ENCODE results near the gene APBB2.
"Not testable (repeated sequence)": the region's sequence is repeated elsewhere in the genome, so short reads cannot be mapped to it uniquely, and the experiment has no call there.

APBB2 gene

GRCh38 chr4:41015016-41015675, 199.2 kb downstream of the APBB2 start:
- Histone ChIP-seq H3K27me3 (ENCODE audit: control insufficient read depth, insufficient read depth, low read length) (no peaks in the 10 kb centered on the region), H3K4me1 (ENCODE audit: control insufficient read depth, insufficient read depth, low read length) (peaks cover 4% of the 10 kb centered on the region)

GRCh38 chr4:41014158-41014557, 200.2 kb downstream of the APBB2 start:
- Histone ChIP-seq H3K27me3 (ENCODE audit: control insufficient read depth, insufficient read depth, low read length) (no peaks in the 10 kb centered on the region), H3K4me3 (ENCODE audit: low read depth, low read length) (no peak overlapping the region), H3K4me1 (ENCODE audit: control insufficient read depth, insufficient read depth, low read length) (peaks cover 4% of the 10 kb centered on the region)

More at GRCh38 chr4:41015016-41015675, 199.2 kb downstream of the APBB2 start:
- Histone ChIP-seq H3K4me3 (ENCODE audit: low read depth, low read length) (no peak overlapping the region), H3K9me3 (ENCODE audit: control insufficient read depth, insufficient read depth, low read length) (no peaks in the 10 kb centered on the region), H3K36me3 (ENCODE audit: control insufficient read depth, insufficient read depth, low read length) (no peaks in the 10 kb centered on the region), H3K9ac (ENCODE audit: low read depth, low read length) (no peak overlapping the region)

GRCh38 chr4:41013746-41014145, 200.6 kb downstream of the APBB2 start:
- Histone ChIP-seq H3K9ac (ENCODE audit: low read depth, low read length) (no peak overlapping the region), H3K4me3 (ENCODE audit: low read depth, low read length) (no peak overlapping the region), H3K9me3 (ENCODE audit: control insufficient read depth, insufficient read depth, low read length) (no peaks in the 10 kb centered on the region), H3K36me3 (ENCODE audit: control insufficient read depth, insufficient read depth, low read length) (no peaks in the 10 kb centered on the region), H3K27me3 (ENCODE audit: control insufficient read depth, insufficient read depth, low read length) (no peaks in the 10 kb centered on the region), H3K4me1 (ENCODE audit: control insufficient read depth, insufficient read depth, low read length) (peaks cover 4% of the 10 kb centered on the region)

More at GRCh38 chr4:41014158-41014557, 200.2 kb downstream of the APBB2 start:
- no peak overlapping the region for H3K9ac ChIP-seq (ENCODE audit: low read depth, low read length)
- H3K9me3 ChIP-seq (ENCODE audit: control insufficient read depth, insufficient read depth, low read length) = no peaks in the 10 kb centered on the region
- H3K36me3 ChIP-seq (ENCODE audit: control insufficient read depth, insufficient read depth, low read length) = no peaks in the 10 kb centered on the region

GRCh38 chr4:41012911-41013310, 201.4 kb downstream of the APBB2 start:
- peaks cover 4% of the 10 kb centered on the region for H3K4me1 ChIP-seq (ENCODE audit: control insufficient read depth, insufficient read depth, low read length)
- H3K4me3 ChIP-seq (ENCODE audit: low read depth, low read length) = no peak overlapping the region
- H3K9ac ChIP-seq (ENCODE audit: low read depth, low read length) = no peak overlapping the region
- H3K27me3 ChIP-seq (ENCODE audit: control insufficient read depth, insufficient read depth, low read length) = no peaks in the 10 kb centered on the region
- H3K36me3 ChIP-seq (ENCODE audit: control insufficient read depth, insufficient read depth, low read length) = no peaks in the 10 kb centered on the region
- no peaks in the 10 kb centered on the region for H3K9me3 ChIP-seq (ENCODE audit: control insufficient read depth, insufficient read depth, low read length)

- Histone ChIP-seq H3K27me3 (ENCODE audit: control insufficient read depth, insufficient read depth, low read length) (no peaks in the 10 kb centered on the region), H3K9me3 (ENCODE audit: control insufficient read depth, insufficient read depth, low read length) (no peaks in the 10 kb centered on the region), H3K9ac (ENCODE audit: low read depth, low read length) (no peak overlapping the region), H3K36me3 (ENCODE audit: control insufficient read depth, insufficient read depth, low read length) (no peaks in the 10 kb centered on the region), H3K4me3 (ENCODE audit: low read depth, low read length) (no peak overlapping the region), H3K4me1 (ENCODE audit: control insufficient read depth, insufficient read depth, low read length) (peaks cover 4% of the 10 kb centered on the region)
Observed at GRCh38 chr4:41012293-41012692, 202.0 kb downstream of the APBB2 start.

GRCh38 chr4:41009411-41009810, 204.9 kb downstream of the APBB2 start:
- H3K4me1 ChIP-seq (ENCODE audit: control insufficient read depth, insufficient read depth, low read length) = peaks cover 4% of the 10 kb centered on the region
- no peak overlapping the region for H3K9ac ChIP-seq (ENCODE audit: low read depth, low read length)
- no peak overlapping the region for H3K4me3 ChIP-seq (ENCODE audit: low read depth, low read length)
- H3K9me3 ChIP-seq (ENCODE audit: control insufficient read depth, insufficient read depth, low read length) = no peaks in the 10 kb centered on the region
- H3K36me3 ChIP-seq (ENCODE audit: control insufficient read depth, insufficient read depth, low read length) = no peaks in the 10 kb centered on the region
- H3K27me3 ChIP-seq (ENCODE audit: control insufficient read depth, insufficient read depth, low read length) = no peaks in the 10 kb centered on the region

- Histone ChIP-seq H3K9me3 (ENCODE audit: control insufficient read depth, insufficient read depth, low read length) (no peaks in the 10 kb centered on the region), H3K4me1 (ENCODE audit: control insufficient read depth, insufficient read depth, low read length) (no peaks in the 10 kb centered on the region), H3K27me3 (ENCODE audit: control insufficient read depth, insufficient read depth, low read length) (no peaks in the 10 kb centered on the region), H3K36me3 (ENCODE audit: control insufficient read depth, insufficient read depth, low read length) (no peaks in the 10 kb centered on the region), H3K4me3 (ENCODE audit: low read depth, low read length) (no peak overlapping the region), H3K9ac (ENCODE audit: low read depth, low read length) (no peak overlapping the region)
Observed at GRCh38 chr4:41006141-41006540, 208.2 kb downstream of the APBB2 start.

- Histone ChIP-seq H3K36me3 (ENCODE audit: control insufficient read depth, insufficient read depth, low read length) (no peaks in the 10 kb centered on the region), H3K9me3 (ENCODE audit: control insufficient read depth, insufficient read depth, low read length) (no peaks in the 10 kb centered on the region), H3K4me3 (ENCODE audit: low read depth, low read length) (no peak overlapping the region), H3K9ac (ENCODE audit: low read depth, low read length) (no peak overlapping the region), H3K27me3 (ENCODE audit: control insufficient read depth, insufficient read depth, low read length) (no peaks in the 10 kb centered on the region), H3K4me1 (ENCODE audit: control insufficient read depth, insufficient read depth, low read length) (no peaks in the 10 kb centered on the region)
Observed at GRCh38 chr4:41002309-41002708, 212.0 kb downstream of the APBB2 start.

GRCh38 chr4:41000356-41000755, 214.0 kb downstream of the APBB2 start:
- no peaks in the 10 kb centered on the region for H3K27me3 ChIP-seq (ENCODE audit: control insufficient read depth, insufficient read depth, low read length)
- H3K4me3 ChIP-seq (ENCODE audit: low read depth, low read length) = no peak overlapping the region

GRCh38 chr4:40998675-40999358, 215.5 kb downstream of the APBB2 start:
- Histone ChIP-seq H3K9ac (ENCODE audit: low read depth, low read length) (no peak overlapping the region), H3K4me3 (ENCODE audit: low read depth, low read length) (no peak overlapping the region), H3K36me3 (ENCODE audit: control insufficient read depth, insufficient read depth, low read length) (no peaks in the 10 kb centered on the region), H3K27me3 (ENCODE audit: control insufficient read depth, insufficient read depth, low read length) (no peaks in the 10 kb centered on the region), H3K9me3 (ENCODE audit: control insufficient read depth, insufficient read depth, low read length) (no peaks in the 10 kb centered on the region), H3K4me1 (ENCODE audit: control insufficient read depth, insufficient read depth, low read length) (no peaks in the 10 kb centered on the region)

More at GRCh38 chr4:41000356-41000755, 214.0 kb downstream of the APBB2 start:
- Histone ChIP-seq H3K9me3 (ENCODE audit: control insufficient read depth, insufficient read depth, low read length) (no peaks in the 10 kb centered on the region), H3K9ac (ENCODE audit: low read depth, low read length) (no peak overlapping the region), H3K4me1 (ENCODE audit: control insufficient read depth, insufficient read depth, low read length) (no peaks in the 10 kb centered on the region), H3K36me3 (ENCODE audit: control insufficient read depth, insufficient read depth, low read length) (no peaks in the 10 kb centered on the region)

- Histone ChIP-seq H3K36me3 (ENCODE audit: control insufficient read depth, insufficient read depth, low read length) (no peaks in the 10 kb centered on the region), H3K27me3 (ENCODE audit: control insufficient read depth, insufficient read depth, low read length) (no peaks in the 10 kb centered on the region), H3K4me1 (ENCODE audit: control insufficient read depth, insufficient read depth, low read length) (no peaks in the 10 kb centered on the region), H3K4me3 (ENCODE audit: low read depth, low read length) (no peak overlapping the region), H3K9me3 (ENCODE audit: control insufficient read depth, insufficient read depth, low read length) (no peaks in the 10 kb centered on the region), H3K9ac (ENCODE audit: low read depth, low read length) (no peak overlapping the region)
Observed at GRCh38 chr4:40995850-40996249, 218.5 kb downstream of the APBB2 start.

- not testable (repeated sequence) for H3K4me3 ChIP-seq (ENCODE audit: low read depth, low read length)
Observed at GRCh38 chr4:40994321-40994720, 220.0 kb downstream of the APBB2 start.

More at GRCh38 chr4:40994321-40994720, 220.0 kb downstream of the APBB2 start:
- H3K9ac ChIP-seq (ENCODE audit: low read depth, low read length); H3K4me1 ChIP-seq (ENCODE audit: control insufficient read depth, insufficient read depth, low read length); H3K27me3 ChIP-seq (ENCODE audit: control insufficient read depth, insufficient read depth, low read length); H3K36me3 ChIP-seq (ENCODE audit: control insufficient read depth, insufficient read depth, low read length); H3K9me3 ChIP-seq (ENCODE audit: control insufficient read depth, insufficient read depth, low read length): not testable (repeated sequence)
